Spleen (tissue), 11 donors: ENCODE results near the gene MRPL54. TPM values are rescaled to one million over a fixed set of nuclear protein-coding genes. Genes with fewer than 3 reads are reported as not detected.
A peak's percentile ranks its signal among the peaks of the same experiment; 100 is the strongest.

Source experiments
- DNase-seq: peaks from one replicate; pipeline ENCODE4 v3.0.0-alpha.2; 2020
- H3K27ac ChIP-seq, 8 donors: fragments of 200-600 bp; sonication (generic) in 7 of 8; 1 replicate in 4 of 8; 2 replicates in 4 of 8; pipeline versions ENCODE4 v1.5.0 to v1.8.0; 2016 to 2021; ENCODE audit warnings: inconsistent platforms in 4 of 8, mild to moderate bottlenecking in 4 of 8, moderate library complexity in 1 of 8
- H3K27me3 ChIP-seq, 7 donors: fragments of 200-600 bp; sonication (generic) in 6 of 7; replicated peaks in 1 of 7; 1 replicate in 4 of 7; 2 replicates in 3 of 7; pipeline versions ENCODE4 v1.5.0 to v1.8.0; 2016 to 2021; ENCODE audit warnings: inconsistent platforms in 3 of 7, mild to moderate bottlenecking in 1 of 7
- H3K36me3 ChIP-seq, 6 donors: fragments of 200-600 bp; sonication (generic) in 5 of 6; 1 replicate in 4 of 6; 2 replicates in 2 of 6; pipeline versions ENCODE4 v1.5.0 to v1.8.0; 2016 to 2021; ENCODE audit warnings: inconsistent platforms in 2 of 6
- H3K4me1 ChIP-seq, 6 donors: fragments of 200-600 bp; sonication (generic) in 5 of 6; 1 replicate in 3 of 6; 2 replicates in 3 of 6; pipeline versions ENCODE4 v1.5.0 to v1.8.0; 2016 to 2021; ENCODE audit warnings: inconsistent platforms in 3 of 6
- H3K4me3 ChIP-seq, 8 donors: fragments of 200-600 bp; sonication (generic) in 7 of 8; 1 replicate in 4 of 8; 2 replicates in 4 of 8; pipeline versions ENCODE4 v1.5.0 to v1.8.0; 2016 to 2021; ENCODE audit warnings: inconsistent platforms in 4 of 8, mild to moderate bottlenecking in 4 of 8, moderate library complexity in 2 of 8
- H3K9me3 ChIP-seq, 8 donors: fragments of 200-600 bp; sonication (generic) in 7 of 8; 1 replicate in 4 of 8; 2 replicates in 4 of 8; pipeline versions ENCODE4 v1.5.0 to v1.8.0; 2016 to 2021; ENCODE audit warnings: inconsistent platforms in 4 of 8
- POLR2A ChIP-seq, 3 donors: fragments of 450-650 bp; IDR thresholded peaks; one replicate each; pipeline ENCODE4 v1.5.1; 2017; ENCODE audit warnings: antibody characterized with exemption in 3 of 3, mild to moderate bottlenecking in 1 of 3
- POLR2AphosphoS5 ChIP-seq, 3 donors: sonication (generic); formaldehyde crosslinking; IDR thresholded peaks; one replicate each; pipeline ENCODE4 v1.5.1; 2017; ENCODE audit warnings: antibody characterized with exemption in 3 of 3
- WGBS, 5 donors: extraction: QIAGEN DNeasy Blood & Tissue Kit in 3 of 5; methylation state at CpG; one replicate each; pipeline versions ENCODE4 v1.1.5 to v1.1.7; 2013 to 2018; 5-methylcytosine and 5-hydroxymethylcytosine counted together
- intact Hi-C: fragments of 100-400 bp; cut with DNase I; formaldehyde crosslinking; loops from one replicate; pipeline ENCODE4 v1.15.0; 2023; ENCODE audit warnings: low total_unique reads
- polyA plus RNA-seq, 3 donors: library from polyadenylated mRNA; stranded (reverse); fragments of 200-250 nt; gene quantifications; one replicate each; pipeline ENCODE4 v1.2.1, GENCODE V29; 2013
- total RNA-seq, 7 donors: library from RNA; depleted of rRNA in 3 of 7; stranded (reverse); fragments of >200 nt in 3 of 7; fragmentation: NEBNext Ultra II Directional in 4 of 7; extraction: Animal tissue kit (Norgen Biotek cat#: 25700) in 4 of 7; gene quantifications; one replicate each; pipeline versions ENCODE4 v1.1.0 to v1.2.1, GENCODE V29; 2016 to 2021
- TF ChIP-seq, protein P1 (sequence below), 11 experiments: fragments of 200-600 bp in 7 of 11; fragments of 450-650 bp in 4 of 11; sonication (generic) in 4 of 11; IDR thresholded peaks in 8 of 11; conservative IDR thresholded peaks in 3 of 11; 1 replicate in 7 of 11; 2 replicates in 4 of 11; pipeline versions ENCODE4 v1.4.0 to v1.8.0; 2016 to 2021; ENCODE audit warnings: antibody characterized with exemption in 11 of 11, inconsistent platforms in 4 of 11, mild to moderate bottlenecking in 1 of 11
- donor health status: healthy with polysubstance abuse.
- donor health status: DM: no; HTN: no; CAD: no; lungs with moderate emphysema.
- donor health status: DM: no; HTN: no; CAD: no.
- donor health status: Bipolar disorder and iron deficiency.
- donor health status: healthy.
- donor health status: DM: no; HTN: no; CAD: no.
- donor health status: DM: yes; HTN: yes; CAD: no.

Gene MRPL54
- total and polyA plus RNA-seq, 10 donors: 38.7 to 157 (median 52.6) TPM

DNA sequence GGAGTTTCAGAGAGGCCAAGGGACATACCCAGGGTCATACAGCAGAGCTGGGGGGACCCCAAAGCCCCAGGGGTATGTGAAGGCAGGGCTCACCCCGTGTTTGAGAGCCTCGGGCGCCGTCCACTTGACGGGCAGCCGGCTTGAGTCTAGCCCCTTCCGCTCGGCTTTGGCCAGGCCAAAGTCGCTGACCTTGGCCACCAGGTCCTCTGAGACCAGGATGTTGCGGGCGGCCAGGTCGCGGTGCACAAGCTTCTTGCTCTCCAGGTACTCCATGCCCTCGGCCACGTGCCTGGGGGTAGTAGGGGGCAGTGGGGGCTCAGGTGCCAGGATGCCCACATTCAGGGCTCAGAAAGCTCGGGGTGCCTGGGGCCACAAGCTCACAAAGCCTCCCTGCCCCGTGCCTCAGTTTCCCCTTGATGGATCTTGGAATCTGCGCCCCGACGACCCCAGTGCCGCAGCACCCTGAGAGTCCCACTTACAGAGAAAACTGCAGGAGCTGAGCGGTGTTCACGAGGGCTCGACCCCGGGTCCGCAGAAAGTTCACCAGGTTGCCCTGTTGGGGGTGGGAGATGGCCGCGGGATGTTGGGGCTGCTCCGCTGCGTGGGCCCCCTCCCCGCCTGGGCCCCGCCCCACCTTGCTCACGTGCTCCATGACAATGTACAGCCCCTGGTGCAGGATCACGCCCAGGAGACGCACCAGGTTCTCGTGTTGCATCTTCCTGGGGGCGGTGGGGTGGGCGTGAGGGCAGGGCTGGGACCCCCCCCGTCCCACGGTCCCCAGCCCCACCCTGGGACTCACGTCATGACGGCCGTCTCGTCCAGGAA, 16.6 kb downstream of the MRPL54 start:
- TF ChIP-seq POLR2AphosphoS5 (IDR thresholded peaks at IDR 0.05): peak in 1 of 3 donors; percentile 18
- TF ChIP-seq POLR2A (IDR thresholded peaks at IDR 0.05): no peak
- Histone ChIP-seq H3K4me3 (no peak overlapping the region), H3K36me3 (peaks cover 0 to 28% (median 0%) of the 10 kb centered on the region in 6 donors), H3K9me3 (peaks cover 6 to 32% (median 25%) of the 10 kb centered on the region in 8 donors), H3K27ac (no peak overlapping the region), H3K4me1 (peaks cover 0 to 3% (median 0%) of the 10 kb centered on the region in 6 donors), H3K27me3 (peaks cover 0 to 28% (median 6%) of the 10 kb centered on the region in 7 donors)
- DNase-seq: no peak
- intact Hi-C loops: loop anchor here (10.0 kb wide), 1 partner anchor 46 kb away; no protein-coding TSS in a partner anchor
- 79 to 92% (median 81%) methylated on average over 23 to 44 of the region's 44 CpGs for WGBS, 5 donors

DNA sequence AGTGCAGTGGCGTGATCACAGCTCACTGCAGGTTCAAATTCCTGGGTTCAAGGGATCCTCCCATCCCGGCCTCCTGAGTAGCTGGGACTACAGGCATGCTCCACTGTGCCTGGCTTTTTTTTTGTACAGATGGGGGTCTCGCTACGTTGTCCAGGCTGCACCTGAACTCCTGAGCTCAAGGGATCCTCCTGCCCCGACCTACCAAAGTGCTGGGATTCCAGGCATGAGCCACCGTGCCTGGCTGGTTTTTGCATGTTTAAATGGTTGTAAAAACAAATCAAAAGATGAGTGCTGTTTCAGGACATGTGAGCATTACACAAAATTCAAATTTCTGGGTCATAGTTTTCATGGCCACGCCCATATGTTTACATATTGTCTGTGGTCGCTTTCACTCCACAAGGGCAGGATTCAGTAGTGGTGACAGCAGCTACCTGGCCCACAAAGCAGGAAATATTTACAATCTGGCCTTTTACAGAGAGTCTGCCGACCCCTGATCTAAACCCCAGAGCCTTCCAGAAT, 18.4 kb downstream of the MRPL54 start:
- peaks cover 0 to 46% (median 20%) of the 10 kb centered on the region in 7 donors for H3K27me3 ChIP-seq
- DNase-seq: no peak
- no peak overlapping the region for H3K27ac ChIP-seq
- TF ChIP-seq, protein P1, sequence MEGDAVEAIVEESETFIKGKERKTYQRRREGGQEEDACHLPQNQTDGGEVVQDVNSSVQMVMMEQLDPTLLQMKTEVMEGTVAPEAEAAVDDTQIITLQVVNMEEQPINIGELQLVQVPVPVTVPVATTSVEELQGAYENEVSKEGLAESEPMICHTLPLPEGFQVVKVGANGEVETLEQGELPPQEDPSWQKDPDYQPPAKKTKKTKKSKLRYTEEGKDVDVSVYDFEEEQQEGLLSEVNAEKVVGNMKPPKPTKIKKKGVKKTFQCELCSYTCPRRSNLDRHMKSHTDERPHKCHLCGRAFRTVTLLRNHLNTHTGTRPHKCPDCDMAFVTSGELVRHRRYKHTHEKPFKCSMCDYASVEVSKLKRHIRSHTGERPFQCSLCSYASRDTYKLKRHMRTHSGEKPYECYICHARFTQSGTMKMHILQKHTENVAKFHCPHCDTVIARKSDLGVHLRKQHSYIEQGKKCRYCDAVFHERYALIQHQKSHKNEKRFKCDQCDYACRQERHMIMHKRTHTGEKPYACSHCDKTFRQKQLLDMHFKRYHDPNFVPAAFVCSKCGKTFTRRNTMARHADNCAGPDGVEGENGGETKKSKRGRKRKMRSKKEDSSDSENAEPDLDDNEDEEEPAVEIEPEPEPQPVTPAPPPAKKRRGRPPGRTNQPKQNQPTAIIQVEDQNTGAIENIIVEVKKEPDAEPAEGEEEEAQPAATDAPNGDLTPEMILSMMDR (IDR thresholded peaks at IDR 0.05 in 8 of 11, conservative IDR thresholded peaks at IDR 0.05 in 3 of 11): no peak
- TF ChIP-seq POLR2AphosphoS5 (IDR thresholded peaks at IDR 0.05) (no peak), POLR2A (IDR thresholded peaks at IDR 0.05) (no peak)
- H3K4me1 ChIP-seq: peaks cover 4 to 20% (median 15%) of the 10 kb centered on the region in 6 donors
- 90 to 95% (median 93%) methylated on average over 9 of the region's 9 CpGs for WGBS, 5 donors
- intact Hi-C loops: no loop called here
- H3K9me3 ChIP-seq: peaks cover 6 to 32% (median 25%) of the 10 kb centered on the region in 8 donors
- H3K36me3 ChIP-seq: peaks cover 0 to 29% (median 0%) of the 10 kb centered on the region in 6 donors
- H3K4me3 ChIP-seq: no peak overlapping the region

DNA sequence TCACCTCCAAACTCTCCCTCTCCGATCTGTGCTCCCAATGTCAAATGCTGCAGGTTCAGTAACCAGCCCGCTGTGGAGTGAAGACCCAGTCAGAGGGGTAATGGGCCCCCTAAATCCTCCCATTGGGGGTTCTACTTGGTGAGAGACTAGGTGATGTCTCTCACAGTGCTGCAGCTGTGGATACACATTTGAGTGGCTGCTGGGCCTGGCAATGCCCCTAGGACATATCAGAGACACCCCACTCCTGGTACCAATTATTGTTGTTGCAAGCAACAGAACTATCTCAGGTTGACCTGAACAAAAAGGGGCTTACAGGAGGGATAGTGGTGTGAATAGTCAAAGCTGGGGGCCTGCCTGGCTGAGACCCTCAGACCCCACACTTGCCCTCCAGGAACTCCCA, 19.1 kb downstream of the MRPL54 start:
- H3K4me3 ChIP-seq: no peak overlapping the region
- H3K27ac ChIP-seq: no peak overlapping the region
- H3K36me3 ChIP-seq: peaks cover 0 to 29% (median 0%) of the 10 kb centered on the region in 6 donors
- intact Hi-C loops: no loop called here
- DNase-seq: no peak
- H3K4me1 ChIP-seq: peaks cover 4 to 26% (median 19%) of the 10 kb centered on the region in 6 donors
- peaks cover 0 to 53% (median 23%) of the 10 kb centered on the region in 7 donors for H3K27me3 ChIP-seq
- 95 to 100% (median 98%) methylated on average over 2 of the region's 2 CpGs for WGBS, 5 donors
- H3K9me3 ChIP-seq: peaks cover 6 to 32% (median 25%) of the 10 kb centered on the region in 8 donors
- TF ChIP-seq POLR2AphosphoS5 (IDR thresholded peaks at IDR 0.05) (no peak), POLR2A (IDR thresholded peaks at IDR 0.05) (no peak)
- TF ChIP-seq, protein P1 (IDR thresholded peaks at IDR 0.05 in 8 of 11, conservative IDR thresholded peaks at IDR 0.05 in 3 of 11): no peak

DNA sequence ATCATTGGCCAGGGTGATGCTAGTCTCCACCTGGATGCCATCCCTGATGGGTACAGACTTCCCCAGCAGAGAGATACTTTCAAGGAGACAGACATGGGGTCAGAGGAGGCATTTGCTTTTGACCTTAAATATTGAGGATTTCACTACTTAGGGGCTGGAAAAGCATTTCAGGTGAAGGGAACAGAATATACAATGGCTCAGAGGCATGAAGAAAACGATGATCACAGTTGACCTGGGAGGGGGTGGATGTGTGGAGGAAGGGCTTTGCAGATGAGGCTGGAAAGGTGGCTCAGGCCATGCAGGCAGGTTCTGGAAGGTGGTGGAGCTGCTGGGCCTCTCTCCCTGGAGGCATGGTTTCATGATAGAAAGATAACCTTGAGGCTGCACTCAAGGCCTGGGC, 19.8 kb downstream of the MRPL54 start:
- H3K9me3 ChIP-seq: peaks cover 6 to 32% (median 25%) of the 10 kb centered on the region in 8 donors
- H3K36me3 ChIP-seq: peaks cover 0 to 29% (median 0%) of the 10 kb centered on the region in 6 donors
- no peak overlapping the region for H3K4me3 ChIP-seq
- intact Hi-C loops: no loop called here
- H3K27ac ChIP-seq: no peak overlapping the region
- WGBS, 5 donors: 90 to 100% (median 93%) methylated on average over 1 of the region's 1 CpG
- TF ChIP-seq POLR2A (IDR thresholded peaks at IDR 0.05): no peak
- TF ChIP-seq POLR2AphosphoS5 (IDR thresholded peaks at IDR 0.05): no peak
- TF ChIP-seq, protein P1 (IDR thresholded peaks at IDR 0.05 in 8 of 11, conservative IDR thresholded peaks at IDR 0.05 in 3 of 11): no peak
- no peak for DNase-seq
- H3K27me3 ChIP-seq: peaks cover 0 to 57% (median 23%) of the 10 kb centered on the region in 7 donors
- peaks cover 4 to 30% (median 20%) of the 10 kb centered on the region in 6 donors for H3K4me1 ChIP-seq
